Hypothalamus (tissue), 51 donors: ENCODE results near the gene WDR77.

Source experiments
- DNase-seq, 51 donors: peaks; one replicate each; lab custom pipeline; 2025; lab: John Stamatoyannopoulos, UW

The WDR77 gene

DNA sequence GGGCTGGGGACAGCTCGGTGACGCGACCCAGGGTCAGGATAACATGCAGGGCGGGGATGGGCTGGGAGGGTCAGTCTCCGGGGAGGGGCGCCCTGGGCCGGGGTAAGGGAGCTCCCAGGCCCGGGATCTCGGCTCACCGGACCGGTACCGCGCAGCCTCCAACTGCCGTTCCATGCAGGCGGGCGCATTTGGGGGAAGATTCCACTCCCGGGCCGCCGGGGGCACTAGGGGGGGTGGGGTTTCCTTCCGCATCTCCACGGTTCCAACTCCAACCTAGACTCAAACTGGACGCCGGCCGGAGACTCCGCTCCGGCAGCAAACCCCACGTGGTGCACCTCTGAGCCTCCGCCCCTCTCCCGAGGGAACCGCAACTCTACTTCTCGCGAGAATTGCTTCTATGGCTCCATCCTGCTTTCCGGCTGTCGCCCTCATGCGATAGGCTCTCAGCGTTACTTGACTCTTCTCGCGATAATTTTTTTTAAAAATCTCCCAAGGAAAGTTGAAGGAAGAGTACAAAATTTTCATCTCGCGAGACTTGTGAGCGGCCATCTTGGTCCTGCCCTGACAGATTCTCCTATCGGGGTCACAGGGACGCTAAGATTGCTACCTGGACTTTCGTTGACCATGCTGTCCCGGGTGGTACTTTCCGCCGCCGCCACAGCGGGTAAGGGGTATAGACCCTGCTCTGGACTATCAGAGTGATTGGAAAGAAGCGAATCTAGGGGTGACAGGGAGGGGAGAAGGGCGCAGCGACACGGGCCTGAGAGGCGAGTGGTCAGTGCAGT lies at the start of gene WDR77, which contains the start of gene ATP5PB:
TSS of gene WDR77 (minus strand) at position 339 of the 785 bp plus-strand sequence. CDS start at position 252, 87 bp downstream.
TSS of gene ATP5PB (plus strand) at position 547 of the 785 bp plus-strand sequence. CDS start at position 625, 78 bp downstream.
- DNase-seq, result peak; percentile 38 to 96 (median 89)

DNA sequence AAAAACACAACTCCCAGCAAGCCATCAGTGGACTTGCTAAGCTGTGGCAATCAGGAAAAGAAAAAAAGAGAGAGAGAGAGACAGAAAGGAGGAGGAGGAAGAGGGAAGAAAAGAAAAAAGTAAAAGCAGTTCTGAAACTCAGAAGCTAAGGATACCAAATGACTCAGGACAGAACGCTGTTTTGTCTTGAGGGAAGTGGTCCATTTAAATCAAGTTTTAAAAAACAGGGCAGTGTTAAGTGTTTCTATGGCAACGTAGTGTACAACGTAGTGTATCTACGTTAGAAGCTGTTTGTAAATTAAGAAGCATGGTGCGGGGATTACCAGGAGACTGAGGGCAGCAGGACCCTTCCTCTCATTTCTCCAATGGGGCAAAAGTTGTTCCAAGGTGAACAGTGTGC lies 48.5 kb upstream of the WDR77 start:
- no peak for DNase-seq

DNA sequence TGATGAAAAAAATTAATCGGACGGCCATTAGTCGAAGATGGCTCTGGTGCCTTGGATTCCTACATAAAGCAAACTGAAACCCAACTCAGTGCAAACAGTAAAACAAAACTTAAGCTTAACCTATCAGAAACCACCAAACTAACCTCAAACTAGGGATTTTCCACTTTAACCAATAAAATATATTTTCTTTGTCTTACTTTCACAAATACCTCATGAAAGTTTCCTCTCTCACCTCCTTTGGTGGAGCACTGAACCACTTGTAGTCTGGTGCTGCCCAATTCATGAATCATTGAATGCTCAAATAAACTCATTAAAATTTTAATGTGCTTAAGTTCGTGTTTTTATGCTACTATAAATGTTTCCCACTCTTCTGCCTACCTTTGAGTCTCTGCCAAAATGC lies 47.3 kb upstream of the WDR77 start:
- DNase-seq, result no peak

DNA sequence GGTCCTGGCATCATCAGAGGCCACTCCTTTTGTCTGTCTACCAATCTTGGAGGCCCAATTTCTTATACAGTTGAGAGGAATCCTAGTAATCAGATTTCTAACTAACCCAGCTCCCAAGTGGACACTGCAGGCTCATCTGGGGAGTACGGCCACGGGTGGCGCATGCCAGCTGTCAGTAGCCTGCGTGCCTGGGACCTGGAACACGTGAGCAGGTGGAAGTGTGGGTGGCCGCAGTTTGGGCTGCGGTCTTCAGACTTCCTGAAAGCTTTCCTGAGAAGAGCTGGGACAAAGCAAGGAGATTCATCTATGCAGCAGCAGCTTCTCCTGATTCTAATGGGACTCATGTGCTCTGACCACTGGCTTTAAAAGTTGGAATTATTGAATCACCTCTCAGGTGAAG lies 42.0 kb upstream of the WDR77 start:
- peak in 2 of 51 donors; percentile 13 to 20 for DNase-seq

DNA sequence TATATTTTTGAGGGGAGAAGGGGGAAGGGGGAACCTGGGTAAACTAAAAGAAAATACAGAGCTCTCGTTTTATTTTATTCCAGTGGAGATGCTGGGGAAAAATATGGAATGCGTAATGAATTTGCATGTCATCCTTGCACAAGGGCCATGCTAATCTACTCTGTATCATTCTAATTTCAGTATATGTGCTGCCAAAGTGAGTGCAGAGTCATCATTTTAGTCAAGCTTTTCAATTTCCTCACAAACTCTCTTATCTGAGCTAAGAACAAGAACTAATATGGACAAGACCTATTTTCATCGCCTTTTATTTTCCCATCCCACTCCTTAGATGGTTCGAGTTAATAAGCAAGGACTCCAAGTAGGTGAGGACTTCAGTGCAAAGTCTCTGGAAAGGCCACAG lies 41.2 kb upstream of the WDR77 start:
- DNase-seq, result no peak

DNA sequence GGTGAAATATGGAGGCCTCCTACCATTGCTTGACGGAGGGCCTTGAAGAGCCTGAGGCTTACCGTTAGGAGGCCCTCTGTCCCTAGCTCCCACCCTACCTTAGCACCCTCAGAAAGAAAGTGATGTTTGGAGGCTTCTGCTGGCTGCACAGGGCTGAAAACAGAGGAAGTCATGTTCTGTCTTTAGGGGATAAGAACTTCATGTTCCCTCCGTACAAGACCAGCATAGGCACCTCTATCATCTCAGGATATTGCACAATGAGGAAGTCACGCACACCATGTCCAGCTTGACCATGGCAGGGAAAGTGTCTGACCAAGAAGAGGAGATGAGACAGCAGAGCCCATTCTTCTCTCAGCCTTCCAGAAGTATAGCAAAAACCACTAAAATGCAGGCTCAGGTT lies 40.5 kb upstream of the WDR77 start:
- peak in 8 of 51 donors; percentile 13 to 47 (median 21) for DNase-seq

DNA sequence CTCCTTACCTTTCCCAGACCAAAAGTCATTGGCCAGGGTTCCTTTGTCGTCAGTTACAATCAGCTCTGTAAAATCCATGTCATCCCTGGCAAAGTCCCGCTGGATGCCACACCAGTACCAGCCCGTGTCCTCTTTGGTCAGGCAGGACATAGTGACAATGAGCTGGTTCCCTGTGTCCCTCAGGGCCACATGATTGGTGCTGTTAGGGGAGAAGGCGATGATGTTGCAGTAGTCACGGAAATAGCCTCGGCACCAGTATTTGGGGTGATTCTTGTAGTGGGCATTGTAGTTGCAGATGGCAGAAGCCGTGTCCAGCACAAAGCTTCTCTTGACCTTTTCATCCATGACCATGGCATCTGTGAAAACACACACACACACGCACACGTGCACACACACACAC lies 39.6 kb upstream of the WDR77 start:
- DNase-seq, result peak in 15 of 51 donors; percentile 13 to 69 (median 32)

DNA sequence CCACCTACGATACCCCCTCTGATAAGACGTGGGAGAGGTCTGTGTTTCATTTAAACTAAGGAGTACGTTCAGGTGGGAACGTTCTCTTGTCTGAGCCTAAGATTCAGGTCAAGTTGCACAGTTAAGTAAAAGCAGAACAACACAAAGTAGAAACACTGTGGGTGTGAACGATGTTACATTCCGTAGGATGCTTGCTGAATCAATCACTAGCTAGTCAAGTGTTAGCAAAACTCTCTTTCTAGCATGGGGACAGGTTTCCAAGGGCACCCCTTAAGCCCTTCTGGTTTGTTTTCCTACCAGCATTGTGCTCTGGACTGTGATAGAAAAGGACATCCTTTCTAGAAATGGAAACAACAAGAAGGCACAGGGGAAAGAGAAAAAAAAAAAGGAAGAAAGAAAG lies 38.1 kb upstream of the WDR77 start:
- DNase-seq, result no peak

DNA sequence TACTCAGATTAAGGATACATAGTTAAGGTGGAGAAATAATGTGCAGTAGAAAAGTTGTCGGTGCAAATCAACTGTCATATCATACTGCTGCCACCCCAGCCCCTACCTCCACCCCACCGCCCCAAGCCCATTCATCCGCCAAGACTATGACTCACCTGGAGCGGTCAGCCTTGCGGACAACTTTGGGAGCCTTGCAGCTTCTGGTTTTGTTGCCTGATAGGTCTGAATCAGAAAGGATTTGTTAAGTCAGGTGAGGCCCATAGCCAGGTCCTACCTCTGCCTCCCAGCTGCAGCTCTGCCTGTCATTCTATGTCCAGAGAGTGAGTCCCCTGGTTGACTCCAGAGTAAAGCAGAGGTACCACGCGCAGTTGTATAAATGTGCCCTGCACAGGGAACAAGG lies 37.4 kb upstream of the WDR77 start:
- DNase-seq, result no peak

DNA sequence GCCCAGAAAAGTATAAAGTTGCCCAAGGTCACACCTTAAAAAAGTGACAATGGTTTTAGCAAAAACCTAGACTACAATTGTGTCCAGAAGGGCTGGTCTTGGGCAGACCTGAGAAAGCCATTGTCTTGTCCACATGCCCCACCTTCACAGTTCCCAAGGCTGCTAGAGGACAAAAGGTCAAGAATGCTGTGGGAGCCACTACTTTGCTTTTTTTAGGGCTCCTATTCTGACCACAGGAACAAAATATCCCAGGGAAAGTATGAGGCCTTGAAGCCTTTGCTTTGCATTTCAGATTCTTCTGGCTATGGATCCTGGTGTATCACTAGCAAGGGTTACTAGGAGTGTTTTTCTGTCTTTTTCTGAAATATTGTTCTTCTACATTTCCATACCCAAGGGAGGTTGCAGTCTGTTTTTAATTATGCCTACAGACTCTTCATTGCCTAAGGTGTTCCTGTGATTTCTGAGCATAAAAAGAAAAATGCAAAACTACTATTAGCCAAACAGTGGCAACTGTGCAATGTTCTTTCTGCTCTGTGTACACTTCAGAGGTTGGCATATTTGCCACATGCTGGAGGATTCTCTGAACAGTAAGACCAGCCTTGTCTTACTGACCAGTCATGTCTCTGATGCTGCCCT lies 35.5 kb upstream of the WDR77 start:
- no peak for DNase-seq

DNA sequence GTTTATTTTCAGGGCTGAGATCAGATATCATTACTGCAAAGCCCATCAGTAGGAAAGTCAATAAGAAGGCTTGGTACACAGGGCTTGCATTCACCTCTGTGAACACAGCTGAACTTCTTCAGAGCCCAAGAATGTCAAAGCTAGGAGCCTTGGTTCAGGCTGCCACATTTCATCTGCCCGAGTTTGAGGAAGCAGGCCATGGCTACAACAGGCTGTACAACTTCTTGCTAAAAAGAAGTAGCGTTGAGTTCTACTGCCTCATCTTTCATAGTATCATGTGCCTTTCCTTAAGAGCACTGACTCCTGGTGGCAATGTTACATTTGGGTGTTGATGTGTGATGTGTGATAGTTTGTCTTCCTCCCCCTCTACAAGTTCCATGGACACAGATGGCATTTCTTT lies 34.8 kb upstream of the WDR77 start:
- no peak for DNase-seq

DNA sequence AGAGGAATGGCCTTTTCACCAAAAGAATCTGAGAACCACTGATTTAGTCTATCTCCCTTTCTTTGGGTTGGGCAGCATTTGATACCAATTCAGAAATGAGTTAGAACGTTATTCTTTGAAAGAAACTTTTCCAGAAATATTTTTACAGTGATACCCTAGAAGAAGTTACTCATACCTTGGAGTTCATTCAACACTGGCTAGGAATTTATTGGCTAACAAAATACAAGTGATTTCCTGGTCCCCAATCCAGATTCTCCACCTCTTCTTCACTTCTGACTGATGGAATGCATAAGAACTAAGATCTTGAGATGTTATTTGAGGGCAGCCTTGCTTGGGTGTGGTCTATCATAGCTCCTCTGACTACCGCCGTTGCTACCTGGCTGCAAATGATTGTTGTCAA lies 34.1 kb upstream of the WDR77 start:
- no peak for DNase-seq

DNA sequence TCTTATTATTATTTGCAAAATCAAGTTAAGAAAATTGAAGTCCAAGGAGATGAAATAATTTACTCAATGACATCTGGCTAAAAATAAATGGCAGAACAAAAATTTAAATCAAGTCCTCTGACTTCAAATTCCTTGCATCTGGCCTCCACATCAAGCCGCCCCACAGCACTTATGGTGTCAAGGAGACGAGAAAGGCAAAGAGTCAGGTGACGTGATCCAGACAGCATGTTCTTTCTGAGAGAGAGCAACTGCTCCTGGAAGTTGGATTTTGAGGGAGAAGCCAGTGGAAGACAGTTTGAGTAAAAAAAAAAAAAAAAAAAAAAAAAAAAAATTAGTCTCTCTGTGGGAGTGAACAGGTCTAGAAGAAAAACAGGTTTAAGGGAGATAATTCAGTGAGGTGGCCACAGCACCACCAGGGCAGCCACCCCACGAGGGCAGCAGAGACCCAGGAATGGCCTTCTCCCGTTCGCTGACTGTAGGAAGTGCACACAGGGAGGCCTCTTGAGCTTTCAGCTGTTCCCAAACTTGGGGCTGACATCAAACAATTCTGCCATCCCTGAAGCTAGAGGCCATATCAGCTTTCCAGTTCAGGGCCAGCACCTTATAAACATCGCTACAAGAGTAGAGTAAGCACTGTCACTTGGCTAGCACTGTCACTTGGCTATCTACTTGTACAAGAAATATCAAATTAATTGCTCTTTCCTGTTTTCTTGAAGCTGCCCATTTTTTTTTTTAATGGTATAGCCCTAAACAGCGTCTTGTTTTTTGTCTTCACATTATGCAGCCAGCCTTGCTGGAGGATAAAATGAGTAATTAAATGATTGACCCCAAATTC lies 32.5 kb upstream of the WDR77 start:
- peak in 45 of 51 donors; percentile 17 to 85 (median 57) for DNase-seq

DNA sequence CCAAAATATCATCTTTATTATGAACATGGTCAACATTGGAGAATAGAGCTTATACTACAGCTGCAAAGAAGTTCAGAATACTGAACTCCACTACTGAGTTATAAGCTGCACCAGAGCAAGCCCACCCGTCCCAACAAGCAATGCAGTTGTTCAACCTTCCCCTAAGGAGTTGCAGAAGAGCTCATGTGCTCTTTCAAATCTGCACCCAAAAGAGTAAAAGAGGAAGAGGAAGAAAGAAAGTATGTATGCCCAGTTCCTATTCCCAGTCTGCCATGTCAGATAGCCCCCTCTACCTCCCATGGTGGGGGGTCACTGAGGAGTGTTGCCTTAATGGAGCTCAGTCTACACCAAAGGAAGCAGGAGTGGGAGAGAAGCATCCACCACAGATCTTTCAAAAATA lies 31.6 kb upstream of the WDR77 start:
- DNase-seq, result no peak

DNA sequence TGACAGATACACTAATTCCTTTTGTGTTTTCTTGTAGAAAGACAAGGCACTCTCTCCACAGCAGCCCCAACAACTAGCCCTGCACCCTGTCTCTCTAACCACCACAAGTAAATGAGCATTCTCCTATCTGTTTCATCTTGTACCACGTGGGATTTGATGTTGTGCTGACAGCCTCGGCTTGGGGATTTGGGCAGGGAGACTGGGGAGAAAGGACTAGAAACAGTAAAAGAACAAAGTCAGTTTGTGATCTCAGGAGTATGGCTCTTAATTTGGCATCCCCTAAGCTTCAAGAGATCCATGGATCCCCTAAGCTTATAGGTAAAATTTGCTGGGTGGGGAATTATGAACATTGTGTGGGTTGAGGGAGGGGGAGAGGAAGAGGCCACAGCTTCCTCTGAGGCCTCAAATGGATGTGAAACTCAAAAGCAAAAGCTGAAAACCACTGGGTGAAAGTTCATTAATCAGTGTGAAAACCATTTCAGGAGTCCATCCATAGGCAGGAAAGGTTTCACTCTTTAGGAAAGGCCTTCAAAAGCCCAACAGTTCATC lies 27.8 kb upstream of the WDR77 start:
- DNase-seq, result no peak

DNA sequence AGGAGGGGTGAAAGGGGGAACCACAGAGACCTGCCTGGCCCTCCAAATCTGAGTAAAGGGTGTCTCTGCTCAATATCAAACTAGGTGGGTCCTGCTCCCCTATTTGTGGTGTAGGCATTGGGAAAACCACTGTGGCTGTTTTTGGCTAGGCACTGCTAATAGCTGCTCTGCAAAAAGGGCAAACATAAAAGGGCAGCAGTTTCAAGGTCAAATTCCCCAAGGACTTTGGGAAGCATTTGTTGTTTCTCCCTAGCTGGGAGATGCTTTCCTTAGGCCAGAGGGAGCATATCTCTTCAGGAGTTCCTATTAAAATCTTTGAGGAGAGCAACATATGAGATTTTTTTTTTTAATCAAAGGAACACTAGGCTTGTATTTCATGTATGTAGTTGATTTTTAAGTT lies 27.2 kb upstream of the WDR77 start:
- DNase-seq, result no peak

DNA sequence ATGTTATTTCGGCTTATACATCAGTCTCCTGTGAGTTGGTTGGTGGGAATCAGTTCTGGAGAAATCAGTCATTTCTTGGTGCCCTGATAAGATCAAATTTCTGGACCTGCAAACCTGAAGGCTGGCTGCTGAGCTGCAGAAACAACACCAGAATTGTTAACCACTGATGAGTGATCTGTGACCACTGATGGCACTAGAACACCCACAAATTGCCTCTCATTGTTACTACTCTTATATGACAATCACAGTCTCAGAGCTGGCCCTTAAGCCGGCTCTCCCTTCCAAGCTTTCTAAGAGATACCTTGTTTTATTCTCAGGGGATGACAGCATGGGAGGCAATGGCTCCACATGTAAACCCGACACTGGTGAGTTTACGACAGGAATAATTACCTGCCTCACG lies 26.6 kb upstream of the WDR77 start:
- DNase-seq, result no peak

DNA sequence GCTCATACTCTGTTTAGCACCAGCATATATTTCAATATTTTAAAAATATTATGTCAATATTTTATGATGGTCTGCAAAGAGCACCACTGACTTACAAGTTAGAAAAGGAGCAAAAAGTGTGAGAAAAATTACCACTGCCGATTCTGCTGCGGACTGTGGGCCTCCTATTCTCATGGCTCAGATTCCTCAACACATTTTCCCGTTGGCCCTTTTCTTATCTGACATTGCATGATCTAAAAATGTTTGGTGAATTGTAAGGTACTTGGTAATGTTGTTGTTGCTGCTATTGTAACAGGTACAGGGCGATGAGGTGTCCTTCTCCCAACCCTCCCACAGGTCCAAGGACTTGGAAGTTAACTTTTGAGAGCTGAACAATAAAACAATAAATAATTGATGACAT lies 25.5 kb upstream of the WDR77 start:
- no peak for DNase-seq

DNA sequence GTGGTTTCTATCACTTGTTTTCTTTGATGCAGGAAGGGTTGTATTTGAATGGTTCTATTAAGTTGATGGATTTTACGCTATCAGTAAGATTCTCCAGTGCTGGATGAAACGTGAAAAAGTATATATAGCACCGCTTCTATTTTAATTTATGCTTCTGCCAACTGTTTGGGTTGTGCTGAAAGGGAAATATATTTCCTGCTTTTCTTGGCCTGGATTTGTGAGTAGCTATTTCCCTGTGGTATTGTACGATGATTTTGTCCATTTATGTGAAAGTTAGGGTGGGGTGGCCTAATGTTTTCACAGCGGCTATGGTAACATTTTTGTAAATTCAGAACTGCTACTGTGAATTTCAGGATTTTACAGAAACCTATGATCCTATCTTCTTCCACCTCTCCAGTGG lies 25.1 kb upstream of the WDR77 start:
- no peak for DNase-seq

DNA sequence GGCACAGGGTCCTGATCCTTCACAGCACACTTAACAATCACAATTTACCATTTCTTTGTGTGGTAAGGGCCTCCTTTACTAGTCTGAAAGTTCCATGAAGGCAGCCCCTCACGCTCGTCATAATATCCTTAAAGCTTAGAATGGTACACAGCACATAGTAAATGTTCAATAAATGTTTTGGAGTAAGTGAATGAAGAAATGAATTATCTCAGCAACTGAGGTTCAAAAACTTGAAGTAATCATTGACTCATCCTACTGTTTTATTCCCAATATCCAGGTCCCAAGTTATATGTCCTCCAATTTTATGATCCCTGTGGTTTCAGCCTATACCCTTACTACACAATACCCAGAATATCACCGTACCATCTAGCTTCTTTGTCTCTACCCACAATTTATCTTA lies 22.5 kb upstream of the WDR77 start:
- DNase-seq, result no peak

DNA sequence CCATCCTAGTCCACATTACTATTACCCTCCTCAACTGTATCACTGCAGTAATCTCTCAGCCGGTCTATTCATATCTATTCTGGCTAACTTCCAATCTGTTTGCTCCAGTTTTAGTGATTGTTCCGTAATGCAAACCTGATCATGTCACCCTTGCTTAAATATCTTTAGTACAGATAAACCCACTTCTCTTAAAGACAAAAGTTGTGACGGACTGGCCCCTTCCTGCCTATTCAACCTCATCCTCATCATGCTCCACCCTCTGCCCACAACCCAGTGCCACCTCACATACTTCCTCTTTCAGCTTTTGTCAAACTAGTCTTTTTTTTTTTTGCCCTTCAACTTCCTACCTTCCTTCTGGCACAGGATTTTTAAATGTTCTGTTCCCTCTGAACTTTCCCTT lies 22.0 kb upstream of the WDR77 start:
- peak in 8 of 51 donors; percentile 5 to 41 (median 16) for DNase-seq
